SU-DHL-6 (cell line): ENCODE data around the gene EEPD1.

ENCODE experiments used
- H2AFZ ChIP-seq: fragments of 200-600 bp; sonication (generic); 2 replicates; pipeline ENCODE4 v1.6.1; 2014; ENCODE audit warnings: low read depth, mild to moderate bottlenecking, moderate library complexity, mixed read lengths, antibody characterized with exemption, low read length; ENCODE audit not compliant: severe bottlenecking
- H3F3A ChIP-seq: fragments of 200-600 bp; shearing (Covaris generic); 2 replicates; pipeline ENCODE4 v1.6.0; 2016; ENCODE audit warnings: antibody characterized with exemption, mild to moderate bottlenecking; ENCODE audit not compliant: insufficient read depth
- H3K27ac ChIP-seq: fragments of 200-600 bp; sonication (generic); 2 replicates; pipeline ENCODE4 v1.5.1; 2016; ENCODE audit warnings: low read depth, mild to moderate bottlenecking, low read length, moderate library complexity, mixed read lengths
- H3K27me3 ChIP-seq: fragments of 200-600 bp; sonication (generic), shearing (Covaris generic); 2 replicates; pipeline ENCODE4 v1.6.0; 2014; ENCODE audit warnings: mild to moderate bottlenecking, low read length
- H3K36me3 ChIP-seq: fragments of 200-600 bp; sonication (generic); 2 replicates; pipeline ENCODE4 v1.6.1; 2014; ENCODE audit warnings: mild to moderate bottlenecking, low read length, mixed read lengths
- H3K4me2 ChIP-seq: fragments of 300-600, 200-600 bp; shearing (Covaris generic), sonication (generic); 2 replicates; pipeline ENCODE4 v1.6.0; 2014; ENCODE audit warnings: low read length, low read depth, mild to moderate bottlenecking; ENCODE audit not compliant: poor library complexity, severe bottlenecking
- H3K4me3 ChIP-seq: fragments of 200-600 bp; sonication (generic); 2 replicates; pipeline ENCODE4 v1.5.1; 2014; ENCODE audit warnings: antibody characterized with exemption, low read length, mild to moderate bottlenecking, mixed read lengths; ENCODE audit not compliant: insufficient read depth, poor library complexity, severe bottlenecking
- H3K79me2 ChIP-seq: fragments of 200-600 bp; sonication (generic); 2 replicates; pipeline ENCODE4 v1.6.1; 2014; ENCODE audit warnings: mild to moderate bottlenecking, low read length, moderate library complexity; ENCODE audit not compliant: insufficient read depth
- H3K9ac ChIP-seq: fragments of 200-600 bp; sonication (generic); 2 replicates; pipeline ENCODE4 v1.7.0; 2014; ENCODE audit warnings: mild to moderate bottlenecking, low read length
- H3K9me2 ChIP-seq: fragments of 200-600 bp; sonication (generic); replicated peaks from 2 replicates; pipeline ENCODE4 v1.6.1; 2014; ENCODE audit warnings: low read length; ENCODE audit not compliant: insufficient read depth
- H3K9me3 ChIP-seq: fragments of 200-600 bp; sonication (generic); 2 replicates; pipeline ENCODE4 v1.6.1; 2014; ENCODE audit warnings: low read length, mixed read lengths; ENCODE audit not compliant: insufficient read depth
- H4K20me1 ChIP-seq: fragments of 200-600 bp; sonication (generic); 2 replicates; pipeline ENCODE4 v1.6.1; 2014; ENCODE audit warnings: low read depth, mild to moderate bottlenecking, antibody characterized with exemption, low read length, moderate library complexity, mixed read lengths
- CTCF ChIP-seq: fragments of 200-600 bp; sonication (generic); IDR thresholded peaks from one replicate; pipeline ENCODE4 v1.5.1; 2017; ENCODE audit warnings: antibody characterized with exemption, mild to moderate bottlenecking, low read length, moderate library complexity; ENCODE audit not compliant: insufficient read depth, poor library complexity, severe bottlenecking
- EZH2phosphoT487 ChIP-seq: fragments of 200-600 bp; sonication (generic), shearing (Covaris generic); conservative IDR thresholded peaks from 2 replicates; pipeline ENCODE4 v1.6.1; 2018; ENCODE audit warnings: mild to moderate bottlenecking, antibody characterized with exemption, low read length, moderate library complexity, mixed read lengths

Gene EEPD1

GRCh38 chr7:36161996-36162395, 8.9 kb downstream of the EEPD1 start:
- TF ChIP-seq EZH2phosphoT487 = no peak
- TF ChIP-seq CTCF = no peak
- Histone ChIP-seq H2AFZ (no peak overlapping the region), H3K9me3 (no peaks in the 10 kb centered on the region), H3F3A (0 out of 2 replicates have a peak, but pooled peaks cover 9% of the 10 kb centered on the region), H3K27ac (no peak overlapping the region), H3K27me3 (no peaks in the 10 kb centered on the region), H3K9ac (no peak overlapping the region), H4K20me1 (peaks cover 52% of the 10 kb centered on the region), H3K4me3 (no peak overlapping the region), H3K9me2 (no peaks in the 10 kb centered on the region), H3K79me2 (peaks cover 98% of the 10 kb centered on the region), H3K4me2 (peak overlapping the region; percentile 82), H3K36me3 (peaks cover 42% of the 10 kb centered on the region)

GRCh38 chr7:36165059-36165458, 12.0 kb downstream of the EEPD1 start:
- Histone ChIP-seq H3K27ac (no peak overlapping the region; the same call in 1 of the 2 replicates), H4K20me1 (peaks cover 29% of the 10 kb centered on the region), H3K79me2 (peaks cover 98% of the 10 kb centered on the region), H3F3A (peaks cover 15% of the 10 kb centered on the region; the same call in 1 of the 2 replicates), H3K9me3 (no peaks in the 10 kb centered on the region), H3K4me2 (no peak overlapping the region), H3K4me3 (no peak overlapping the region), H3K27me3 (no peaks in the 10 kb centered on the region), H3K9ac (no peak overlapping the region), H3K9me2 (no peaks in the 10 kb centered on the region), H2AFZ (no peak overlapping the region), H3K36me3 (peaks cover 33% of the 10 kb centered on the region)
- TF ChIP-seq EZH2phosphoT487 = no peak
- no peak for TF ChIP-seq CTCF

GRCh38 chr7:36165802-36166201, 12.7 kb downstream of the EEPD1 start:
- Histone ChIP-seq H3F3A (peaks cover 19% of the 10 kb centered on the region; the same call in 1 of the 2 replicates), H3K9me2 (no peaks in the 10 kb centered on the region), H3K79me2 (peaks cover 98% of the 10 kb centered on the region), H2AFZ (no peak overlapping the region), H3K9me3 (no peaks in the 10 kb centered on the region), H3K9ac (no peak overlapping the region), H3K36me3 (peaks cover 37% of the 10 kb centered on the region), H3K4me3 (no peak overlapping the region), H4K20me1 (peaks cover 29% of the 10 kb centered on the region), H3K27me3 (no peaks in the 10 kb centered on the region), H3K27ac (no peak overlapping the region), H3K4me2 (peak overlapping the region; percentile 16)
- no peak for TF ChIP-seq EZH2phosphoT487
- TF ChIP-seq CTCF = no peak
